KMS-11 (cell line): ENCODE measurements around the gene BNIPL.

Experiments
- H2AFZ ChIP-seq: fragments of 200-600 bp; sonication (generic); 2 replicates; pipeline ENCODE4 v1.6.1; 2016; ENCODE audit warnings: antibody characterized with exemption, mixed run types, low read depth
- H3K27ac ChIP-seq: fragments of 200-600 bp; sonication (generic); 2 replicates; pipeline ENCODE4 v1.6.1; 2016; ENCODE audit warnings: mild to moderate bottlenecking, mixed run types
- H3K27me3 ChIP-seq: fragments of 200-600 bp; sonication (generic); 2 replicates; pipeline ENCODE4 v1.6.1; 2017; ENCODE audit warnings: mild to moderate bottlenecking, low read depth, mixed run types, moderate library complexity; ENCODE audit not compliant: insufficient read depth
- H3K36me3 ChIP-seq: fragments of 200-600 bp; sonication (generic); 2 replicates; pipeline ENCODE4 v1.6.1; 2017; ENCODE audit warnings: mild to moderate bottlenecking, mixed run types; ENCODE audit not compliant: insufficient read depth
- H3K4me1 ChIP-seq: fragments of 200-600 bp; sonication (generic); 2 replicates; pipeline ENCODE4 v1.6.1; 2016; ENCODE audit warnings: mild to moderate bottlenecking, low read depth, mixed run types; ENCODE audit not compliant: poor library complexity, severe bottlenecking
- H3K4me2 ChIP-seq: fragments of 200-600 bp; sonication (generic); 2 replicates; pipeline ENCODE4 v1.7.0; 2016; ENCODE audit warnings: mild to moderate bottlenecking, mixed run types
- H3K4me3 ChIP-seq: fragments of 200-600 bp; sonication (generic); IDR thresholded peaks from 2 replicates; pipeline ENCODE4 v1.6.1; 2017; ENCODE audit warnings: low read depth, low read length, mixed read lengths; ENCODE audit not compliant: insufficient read depth
- H3K79me2 ChIP-seq: fragments of 200-600 bp; sonication (generic); 2 replicates; pipeline ENCODE4 v1.6.1; 2016; ENCODE audit warnings: low read depth, mixed run types; ENCODE audit not compliant: insufficient read depth
- H3K9ac ChIP-seq: fragments of 200-600 bp; sonication (generic); 2 replicates; pipeline ENCODE4 v1.6.1; 2016; ENCODE audit warnings: mild to moderate bottlenecking, mixed run types
- H4K20me1 ChIP-seq: fragments of 200-600 bp; sonication (generic); 2 replicates; pipeline ENCODE4 v1.6.1; 2016; ENCODE audit warnings: mild to moderate bottlenecking, mixed run types; ENCODE audit not compliant: insufficient read depth
- TF ChIP-seq, protein P1 (sequence below): fragments of 200-600 bp; sonication (generic); conservative IDR thresholded peaks from 2 replicates; pipeline ENCODE4 v1.6.1; 2017; ENCODE audit warnings: low read depth, mild to moderate bottlenecking, antibody characterized with exemption, low read length, moderate library complexity, mixed read lengths

BNIPL gene

DNA sequence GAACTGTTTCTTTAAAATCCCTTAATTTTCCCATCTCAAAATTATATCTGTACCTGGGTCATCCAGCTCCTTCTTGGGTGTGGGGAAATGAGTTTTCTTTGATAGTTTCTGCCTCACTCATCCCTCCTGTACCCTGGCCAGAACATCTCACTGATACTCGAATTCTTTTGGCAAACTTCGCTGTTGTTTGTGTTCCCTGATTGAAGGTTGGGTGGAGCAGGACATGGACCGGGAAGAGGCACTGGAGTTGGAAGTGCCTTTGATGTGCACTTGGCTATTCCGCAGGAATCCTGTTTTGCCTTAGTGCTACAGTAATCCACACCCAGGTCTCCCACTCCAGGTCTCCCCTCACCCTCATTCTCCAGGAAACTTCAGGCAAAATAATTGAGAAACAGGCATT is 40.9 kb upstream of the BNIPL start:
- Histone ChIP-seq H3K4me2 (peak overlapping the region; percentile 39), H3K27ac (no peak overlapping the region), H3K79me2 (no peaks in the 10 kb centered on the region), H3K4me1 (peaks cover 23% of the 10 kb centered on the region), H2AFZ (peak overlapping the region; percentile 85), H3K4me3 (peak overlapping the region; percentile 83), H3K36me3 (no peaks in the 10 kb centered on the region), H3K27me3 (no peaks in the 10 kb centered on the region), H3K9ac (peak overlapping the region; percentile 8; the same call in 1 of the 2 replicates), H4K20me1 (no peaks in the 10 kb centered on the region)
- TF ChIP-seq, protein P1, sequence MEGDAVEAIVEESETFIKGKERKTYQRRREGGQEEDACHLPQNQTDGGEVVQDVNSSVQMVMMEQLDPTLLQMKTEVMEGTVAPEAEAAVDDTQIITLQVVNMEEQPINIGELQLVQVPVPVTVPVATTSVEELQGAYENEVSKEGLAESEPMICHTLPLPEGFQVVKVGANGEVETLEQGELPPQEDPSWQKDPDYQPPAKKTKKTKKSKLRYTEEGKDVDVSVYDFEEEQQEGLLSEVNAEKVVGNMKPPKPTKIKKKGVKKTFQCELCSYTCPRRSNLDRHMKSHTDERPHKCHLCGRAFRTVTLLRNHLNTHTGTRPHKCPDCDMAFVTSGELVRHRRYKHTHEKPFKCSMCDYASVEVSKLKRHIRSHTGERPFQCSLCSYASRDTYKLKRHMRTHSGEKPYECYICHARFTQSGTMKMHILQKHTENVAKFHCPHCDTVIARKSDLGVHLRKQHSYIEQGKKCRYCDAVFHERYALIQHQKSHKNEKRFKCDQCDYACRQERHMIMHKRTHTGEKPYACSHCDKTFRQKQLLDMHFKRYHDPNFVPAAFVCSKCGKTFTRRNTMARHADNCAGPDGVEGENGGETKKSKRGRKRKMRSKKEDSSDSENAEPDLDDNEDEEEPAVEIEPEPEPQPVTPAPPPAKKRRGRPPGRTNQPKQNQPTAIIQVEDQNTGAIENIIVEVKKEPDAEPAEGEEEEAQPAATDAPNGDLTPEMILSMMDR: no peak

DNA sequence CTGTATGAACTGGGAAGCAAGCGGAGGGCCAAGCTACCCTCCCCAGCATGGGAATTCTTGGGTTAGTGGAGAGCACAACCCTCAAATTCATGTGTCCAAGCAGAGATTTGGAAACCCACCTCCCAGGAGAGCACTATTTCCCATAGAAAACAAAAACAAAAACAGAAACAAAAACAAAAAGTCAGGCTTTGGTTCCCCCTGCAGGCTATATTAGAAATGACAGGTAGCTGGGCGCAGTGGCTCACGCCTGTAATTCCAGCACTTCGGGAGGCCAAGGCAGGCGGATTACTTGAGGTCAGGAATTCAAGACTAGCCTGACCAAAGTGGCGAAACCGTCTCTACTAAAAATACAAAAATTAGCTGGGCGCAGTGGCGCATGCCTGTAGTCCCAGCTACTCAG is 40.5 kb upstream of the BNIPL start:
- Histone ChIP-seq H3K4me3 (peak overlapping the region; percentile 83), H4K20me1 (no peaks in the 10 kb centered on the region), H3K27ac (no peak overlapping the region), H3K9ac (peak overlapping the region; percentile 8; the same call in 1 of the 2 replicates), H3K4me1 (peaks cover 23% of the 10 kb centered on the region), H3K79me2 (no peaks in the 10 kb centered on the region), H3K27me3 (no peaks in the 10 kb centered on the region), H2AFZ (peak overlapping the region; percentile 85), H3K4me2 (peak overlapping the region; percentile 39), H3K36me3 (no peaks in the 10 kb centered on the region)
- TF ChIP-seq, protein P1: peak; percentile 100

DNA sequence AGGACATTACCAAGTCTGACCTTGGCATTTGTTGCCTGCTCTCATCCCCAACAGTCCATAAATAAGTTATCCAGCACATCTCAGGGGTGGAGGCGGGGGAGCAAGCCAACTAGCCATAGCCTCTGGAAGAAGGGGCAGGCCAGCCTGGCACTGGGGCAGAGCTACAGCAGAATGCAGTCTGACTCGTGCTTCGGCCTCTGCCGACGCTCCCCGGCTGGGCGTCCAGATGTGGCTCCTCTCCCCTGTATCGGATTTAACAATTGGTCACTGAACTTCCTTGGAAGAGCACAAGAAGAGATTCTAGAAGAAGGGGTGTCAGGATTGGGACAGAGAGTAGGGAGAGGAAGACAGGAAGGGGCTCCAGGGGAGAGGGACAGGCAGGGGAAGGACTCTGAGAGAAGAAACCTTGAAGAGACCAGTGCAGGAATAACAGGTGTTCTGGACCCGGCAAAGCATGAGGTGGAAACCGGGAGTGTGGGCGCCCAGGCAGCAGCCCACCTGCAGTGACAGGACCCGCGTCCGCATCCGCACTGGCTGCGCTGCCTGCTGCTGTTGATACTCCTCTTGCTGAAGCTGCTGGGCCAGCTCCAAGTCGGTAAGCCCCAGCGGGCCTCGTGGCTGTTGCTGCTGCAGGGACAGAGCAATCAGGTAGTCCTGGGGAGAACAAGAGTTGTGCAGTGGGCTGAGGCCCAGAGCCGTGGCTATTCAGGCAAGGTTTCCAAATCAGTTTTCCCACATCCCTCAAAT is 39.1 kb upstream of the BNIPL start:
- Histone ChIP-seq H4K20me1 (no peaks in the 10 kb centered on the region), H3K4me1 (peaks cover 23% of the 10 kb centered on the region), H3K79me2 (no peaks in the 10 kb centered on the region), H3K27ac (no peak overlapping the region; the same call in 1 of the 2 replicates), H3K9ac (no peak overlapping the region), H2AFZ (peak overlapping the region; percentile 23; the same call in 1 of the 2 replicates), H3K4me2 (no peak overlapping the region), H3K4me3 (no peak overlapping the region), H3K36me3 (no peaks in the 10 kb centered on the region), H3K27me3 (no peaks in the 10 kb centered on the region; the same call in 1 of the 2 replicates)
- TF ChIP-seq, protein P1: no peak

DNA sequence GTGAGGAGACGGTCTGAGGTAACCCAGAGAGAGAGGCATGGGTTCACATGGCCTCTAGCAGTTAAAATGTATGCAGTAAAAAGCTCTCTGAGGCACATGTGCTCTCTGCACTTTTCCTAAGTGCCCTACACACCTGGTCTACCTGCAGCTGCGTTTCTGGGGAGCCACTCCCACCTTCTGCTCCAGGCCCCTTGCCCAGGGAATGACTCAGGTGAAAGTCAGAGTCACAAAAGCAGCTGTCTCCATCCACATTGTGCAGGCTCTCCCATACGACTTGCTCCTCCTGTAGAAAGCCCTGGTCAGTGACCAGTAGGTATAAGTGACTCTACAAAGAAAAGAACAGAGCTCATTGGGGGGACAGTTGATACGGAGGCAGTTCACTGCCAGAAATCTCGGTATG is 38.4 kb upstream of the BNIPL start:
- Histone ChIP-seq H3K4me3 (no peak overlapping the region), H3K27me3 (no peaks in the 10 kb centered on the region; the same call in 1 of the 2 replicates), H4K20me1 (no peaks in the 10 kb centered on the region), H3K4me1 (peaks cover 23% of the 10 kb centered on the region), H3K36me3 (no peaks in the 10 kb centered on the region), H3K27ac (no peak overlapping the region; the same call in 1 of the 2 replicates), H2AFZ (peak overlapping the region; percentile 23; the same call in 1 of the 2 replicates), H3K9ac (no peak overlapping the region), H3K4me2 (no peak overlapping the region), H3K79me2 (no peaks in the 10 kb centered on the region)
- TF ChIP-seq, protein P1: no peak
